Hematopoietic multipotent progenitor cell (in vitro differentiated cells): Measurements from ENCODE around the gene DLGAP5. TPM values are rescaled to one million over a fixed set of nuclear protein-coding genes. Genes with fewer than 3 reads are reported as not detected.

ENCODE experiments used
- DNase-seq, 3 donors: peaks; one replicate each; pipeline ENCODE4 v3.0.0-alpha.2; 2011 to 2015; ENCODE audit warnings: low read depth in 2 of 3, low spot score in 2 of 3
- total RNA-seq: library from RNA; depleted of rRNA; stranded (reverse); fragments of >200 nt; gene quantifications from one replicate; pipeline ENCODE4 v1.2.3, GENCODE V29; 2012

DLGAP5 gene
- total RNA-seq, 1 donor: 0.54 TPM

- DNase-seq: no peak
Measured at GRCh38 chr14:55115861-55116245, 75.5 kb downstream of the DLGAP5 start.

- no peak for DNase-seq
Measured at GRCh38 chr14:55115460-55115859, 75.9 kb downstream of the DLGAP5 start.

- no peak for DNase-seq
Measured at GRCh38 chr14:55114720-55115119, 76.7 kb downstream of the DLGAP5 start.

GRCh38 chr14:55111122-55111708 lies 80.2 kb downstream of the DLGAP5 start:
- no peak for DNase-seq

GRCh38 chr14:55109836-55110235 lies 81.5 kb downstream of the DLGAP5 start:
- no peak for DNase-seq

GRCh38 chr14:55107766-55108554 lies 83.4 kb downstream of the DLGAP5 start:
- peak in 2 of 3 donors; percentile 68 to 79 for DNase-seq

GRCh38 chr14:55105991-55106390 lies 85.4 kb downstream of the DLGAP5 start:
- no peak for DNase-seq

GRCh38 chr14:55103971-55104954 lies 87.1 kb downstream of the DLGAP5 start:
- DNase-seq: no peak

GRCh38 chr14:55103005-55103640 lies 88.3 kb downstream of the DLGAP5 start:
- peak in 1 of 3 donors; percentile 23 for DNase-seq

- peak in 2 of 3 donors; percentile 80 to 93 for DNase-seq
Measured at GRCh38 chr14:55102141-55102621, 89.2 kb downstream of the DLGAP5 start.

- DNase-seq: no peak
Measured at GRCh38 chr14:55101698-55102097, 89.7 kb downstream of the DLGAP5 start.

- no peak for DNase-seq
Measured at GRCh38 chr14:55099756-55100155, 91.6 kb downstream of the DLGAP5 start.

GRCh38 chr14:55098561-55098898 lies 92.9 kb downstream of the DLGAP5 start:
- no peak for DNase-seq

Other genes with a start within 250 kb of the DLGAP5 start
- gene WDHD1, start 164.5 kb downstream of the DLGAP5 start, total RNA-seq: 5.9 TPM
- 5.9 TPM for gene SOCS4, start 164.3 kb downstream of the DLGAP5 start, total RNA-seq
- 54.4 TPM for gene MAPK1IP1L, start 139.9 kb downstream of the DLGAP5 start, total RNA-seq
- gene LGALS3, start 62.3 kb downstream of the DLGAP5 start, total RNA-seq: 1.9 TPM
- gene FBXO34, start 79.8 kb upstream of the DLGAP5 start, total RNA-seq: 19.4 TPM
- 9.4 TPM for gene ATG14, start 220.2 kb upstream of the DLGAP5 start, total RNA-seq
- gene TBPL2, start 249.0 kb upstream of the DLGAP5 start, total RNA-seq: not detected